Hematopoietic multipotent progenitor cell treated with erythropoietin and hydrocortisone succinate and interleukin-3 and kit ligand, for 8 days (in vitro differentiated cells): ENCODE results near the gene SCUBE1.
A peak's percentile ranks its signal among the peaks of the same experiment; 100 is the strongest.

Experiments used
- DNase-seq: peaks from one replicate; pipeline ENCODE4 v3.0.0-alpha.2; 2015

SCUBE1 gene

DNA sequence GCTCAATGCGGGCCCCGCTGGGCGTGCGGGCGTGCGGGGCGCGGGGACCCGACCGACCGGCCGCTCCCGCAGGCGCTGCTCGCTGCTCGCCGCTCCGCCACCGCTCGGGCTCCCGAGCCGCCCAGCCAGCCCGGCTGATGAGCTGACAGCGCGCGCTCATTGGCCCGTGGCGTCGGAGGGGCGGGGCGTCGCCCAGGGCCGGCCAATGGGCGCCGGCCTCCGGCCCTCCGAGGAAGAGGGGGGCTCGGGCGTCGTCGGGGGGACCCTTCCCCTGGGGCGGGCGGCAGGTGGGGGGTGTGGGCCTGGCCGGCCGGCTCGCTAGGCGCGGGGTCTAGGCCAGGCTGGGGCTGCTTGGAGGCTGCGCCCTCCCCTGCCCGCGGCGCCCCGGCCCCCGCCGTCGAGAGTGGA is at the start of gene SCUBE1:
Gene SCUBE1 (minus strand): TSS at position 111 of the 408 bp plus-strand sequence. CDS start 111 bp downstream, outside the sequence.
- peak; percentile 46 for DNase-seq

DNA sequence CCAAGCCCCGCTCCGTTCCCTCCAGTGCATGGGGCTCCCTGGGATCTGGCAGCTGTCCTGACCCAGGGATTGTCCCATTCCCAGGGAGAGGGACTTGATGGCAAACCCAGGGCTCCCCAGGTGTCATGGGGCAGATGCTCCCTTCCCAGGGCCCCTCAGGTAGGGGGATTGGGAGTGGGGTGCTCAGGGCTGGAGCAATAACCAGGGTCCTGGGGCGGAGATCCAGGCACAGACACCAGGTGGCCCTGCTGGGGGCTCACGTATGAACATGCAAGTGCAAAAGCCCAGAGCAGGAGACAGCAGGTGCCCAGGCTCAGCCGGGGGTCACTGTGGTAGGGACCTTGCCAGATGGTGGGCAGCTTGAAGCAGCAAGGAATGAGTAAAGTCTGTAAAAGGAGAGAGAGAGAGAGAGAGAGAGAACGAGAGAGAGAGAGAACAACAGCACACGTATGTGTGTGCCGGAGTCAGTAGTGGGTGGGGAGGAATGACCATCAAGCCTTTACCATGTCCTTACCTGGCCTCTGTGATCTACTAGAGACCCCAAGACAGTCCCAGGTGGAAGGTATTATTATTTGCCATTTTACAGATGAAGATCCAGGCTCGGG is 49.3 kb upstream of the SCUBE1 start:
- no peak for DNase-seq

- no peak for DNase-seq
These were observed 48.1 kb upstream of the SCUBE1 start for GRCh38 chr22:43391306-43391705.

- no peak for DNase-seq
These were observed 47.7 kb upstream of the SCUBE1 start for GRCh38 chr22:43390872-43391271.

GRCh38 chr22:43390166-43390565 is 47.0 kb upstream of the SCUBE1 start:
- no peak for DNase-seq

DNA sequence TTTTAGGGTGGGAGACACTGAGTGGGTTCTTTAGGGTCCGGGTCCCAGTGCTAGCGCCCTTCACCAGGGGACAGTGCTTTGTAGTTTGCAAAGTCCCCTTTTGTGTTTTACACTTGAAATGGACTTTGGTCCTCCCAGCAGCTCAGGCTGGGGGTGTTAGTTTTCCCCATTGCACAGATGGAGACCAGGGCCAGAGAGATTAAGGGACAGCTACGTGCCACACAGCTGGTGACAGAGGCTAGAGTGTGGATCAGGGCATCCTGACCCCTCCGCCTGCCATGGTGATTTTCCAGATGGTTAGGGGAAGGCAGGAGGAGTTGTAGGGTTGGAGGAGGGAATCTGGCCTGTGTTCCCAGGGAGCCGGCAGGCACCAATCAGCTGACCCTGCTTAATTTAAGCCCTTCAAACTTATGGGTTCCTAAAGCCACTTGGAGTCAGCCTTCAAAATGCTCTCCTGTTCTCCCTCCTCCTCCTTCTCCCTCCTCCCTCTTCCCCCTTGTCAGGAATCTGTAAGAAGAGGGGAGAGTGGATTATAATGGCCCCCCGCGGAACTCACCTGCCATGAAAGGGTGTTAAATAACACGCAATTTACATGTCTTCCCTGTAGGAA is 46.2 kb upstream of the SCUBE1 start:
- DNase-seq, result no peak

GRCh38 chr22:43388420-43388851 is 45.3 kb upstream of the SCUBE1 start:
- peak; percentile 64 for DNase-seq

DNA sequence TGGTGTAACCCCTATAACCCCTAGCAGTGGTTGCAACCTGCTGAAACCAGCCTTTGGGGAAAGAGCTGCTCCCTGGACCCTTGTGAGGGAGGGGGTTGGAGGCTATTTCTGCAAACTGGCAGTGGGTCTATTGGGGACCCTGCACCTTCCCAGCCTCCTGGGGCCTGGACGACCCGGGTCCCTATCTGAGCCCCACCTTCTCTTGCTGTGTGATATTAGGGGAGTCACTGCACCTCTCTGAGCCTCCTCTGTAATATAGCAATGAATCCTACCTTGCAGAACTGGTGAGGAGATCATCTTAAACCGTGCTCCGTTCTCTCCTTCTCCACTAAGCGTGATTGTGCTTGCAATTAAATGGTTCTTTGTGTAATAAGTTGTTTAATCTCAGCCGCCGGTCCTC is 44.6 kb upstream of the SCUBE1 start:
- no peak for DNase-seq

DNA sequence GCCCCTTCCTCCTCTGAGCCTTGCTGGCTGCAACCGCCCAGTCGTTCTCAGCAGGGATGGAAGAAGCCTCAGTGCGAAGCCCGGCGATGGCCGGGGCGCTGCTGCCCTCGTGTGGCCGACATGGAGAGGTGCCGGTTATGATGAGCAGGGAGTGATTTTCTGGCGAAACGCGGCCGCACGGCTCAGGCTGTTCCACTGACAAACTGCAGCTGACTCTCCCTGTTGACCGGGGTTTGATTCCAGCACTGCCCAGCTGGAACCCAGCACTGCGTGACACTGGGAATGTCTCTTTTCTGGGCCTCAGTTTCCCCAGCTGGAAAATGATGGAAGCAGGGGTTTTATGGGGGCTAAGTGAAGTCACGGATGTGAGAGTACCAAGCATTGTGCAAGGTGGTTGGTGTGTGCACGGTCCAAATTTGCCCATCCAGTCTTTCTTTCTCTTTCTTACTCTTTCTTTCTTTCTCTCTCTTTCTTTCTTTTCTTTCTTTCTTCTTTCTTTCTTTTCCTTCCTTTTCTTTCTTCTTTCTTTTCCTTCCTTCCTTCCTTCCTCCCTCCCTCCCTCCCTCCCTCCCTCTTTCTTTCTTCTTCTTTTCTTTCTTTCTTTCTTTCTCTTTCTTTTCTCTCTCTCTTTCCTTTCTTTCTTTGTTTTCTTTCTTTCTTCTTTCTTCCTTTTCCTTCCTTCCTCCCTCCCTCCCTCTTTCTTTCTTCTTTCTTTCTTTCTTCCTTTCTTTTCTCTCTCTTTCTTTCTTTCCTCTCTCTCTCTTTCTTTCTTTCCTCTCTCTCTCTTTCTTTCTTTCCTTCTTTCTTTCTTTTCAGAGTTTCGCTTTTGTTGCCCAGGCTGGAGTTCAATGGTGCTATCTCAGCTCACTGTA is 42.8 kb upstream of the SCUBE1 start:
- peak; percentile 68 for DNase-seq

- DNase-seq, result no peak
These were observed 41.7 kb upstream of the SCUBE1 start for GRCh38 chr22:43384863-43385262.

DNA sequence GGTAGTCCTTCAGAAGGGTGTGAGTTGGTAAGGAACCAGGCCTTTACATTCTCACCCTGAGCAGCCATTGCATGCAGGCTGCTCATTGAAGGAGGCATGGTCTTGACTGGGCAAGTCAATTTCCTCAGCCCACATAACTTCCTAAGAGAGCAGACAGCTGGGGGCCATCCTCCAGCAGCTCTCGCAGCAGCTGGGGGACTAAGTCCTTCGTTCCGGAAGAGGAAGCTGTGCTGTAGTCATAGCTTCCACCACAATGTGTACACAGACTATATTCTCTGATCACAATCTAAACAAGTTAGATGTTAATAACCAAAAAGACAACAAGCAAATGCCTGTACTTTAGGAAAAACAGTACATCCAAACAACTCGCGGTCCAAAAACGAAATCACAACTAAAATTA is 38.5 kb upstream of the SCUBE1 start:
- peak; percentile 9 for DNase-seq

- peak; percentile 54 for DNase-seq
These were observed 34.9 kb upstream of the SCUBE1 start for GRCh38 chr22:43377896-43378704.

DNA sequence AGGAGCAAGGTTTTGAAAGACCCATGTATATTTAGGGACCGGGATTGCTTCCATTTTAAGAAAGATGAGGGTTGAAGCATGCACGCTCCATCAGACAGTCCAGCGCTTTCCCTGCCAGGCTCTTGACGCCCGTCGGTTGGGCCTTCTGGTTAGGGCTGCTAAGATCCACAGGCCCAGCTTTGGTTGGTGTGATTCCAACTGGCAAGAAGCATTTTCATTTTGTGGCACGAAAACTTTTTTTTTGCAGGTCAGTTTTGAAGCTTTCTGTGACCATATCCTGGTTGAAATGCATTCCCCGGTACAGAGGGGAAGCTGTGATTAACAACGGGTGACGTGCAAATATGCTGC is 34.4 kb upstream of the SCUBE1 start:
- no peak for DNase-seq

- DNase-seq, result no peak
These were observed 33.8 kb upstream of the SCUBE1 start for GRCh38 chr22:43376765-43377547.

DNA sequence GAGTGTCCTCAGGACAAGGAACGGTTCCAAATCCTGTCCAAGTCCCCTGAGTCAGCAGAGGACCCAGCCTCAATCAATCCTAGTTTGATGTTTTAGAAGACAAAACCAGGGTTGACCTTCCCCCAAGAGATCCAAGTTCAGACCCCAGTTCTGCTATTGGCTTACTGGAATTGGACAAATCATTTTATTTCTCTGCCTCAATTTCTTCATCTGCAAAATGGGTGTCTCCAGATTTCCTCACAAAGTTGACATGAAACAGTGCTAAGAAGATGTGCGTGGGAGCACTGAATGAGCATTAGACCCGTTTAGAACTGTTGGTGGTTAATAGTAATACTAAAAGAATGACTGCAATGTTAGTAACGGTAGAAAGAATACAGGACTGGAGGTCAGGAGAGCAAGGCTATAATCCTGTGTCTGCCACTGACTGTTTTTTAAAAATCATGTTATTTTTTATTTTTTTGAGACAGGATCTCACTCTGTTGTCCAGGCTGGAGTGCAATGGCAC is 32.8 kb upstream of the SCUBE1 start:
- DNase-seq, result no peak

DNA sequence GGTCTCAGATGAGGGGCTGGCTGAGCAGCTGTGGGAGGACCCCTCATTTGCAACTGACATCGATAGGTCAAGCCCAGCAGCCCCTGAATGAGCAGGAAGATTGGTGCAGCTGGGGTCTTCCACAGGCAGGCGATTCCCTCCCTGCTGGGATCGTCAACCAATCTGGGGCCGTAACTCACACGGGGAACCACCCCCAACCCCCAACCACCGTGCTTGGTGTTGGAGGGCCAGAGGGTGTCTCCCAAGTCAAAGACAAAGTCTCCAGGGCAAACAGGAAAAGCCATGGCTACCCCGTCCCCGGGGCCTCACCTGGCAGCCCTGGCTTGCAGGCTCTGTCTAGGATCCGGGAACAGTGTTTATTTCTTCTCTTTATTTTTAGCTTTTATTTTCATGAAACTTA is 26.9 kb upstream of the SCUBE1 start:
- DNase-seq, result no peak

GRCh38 chr22:43365715-43366440 is 22.7 kb upstream of the SCUBE1 start:
- no peak for DNase-seq

DNA sequence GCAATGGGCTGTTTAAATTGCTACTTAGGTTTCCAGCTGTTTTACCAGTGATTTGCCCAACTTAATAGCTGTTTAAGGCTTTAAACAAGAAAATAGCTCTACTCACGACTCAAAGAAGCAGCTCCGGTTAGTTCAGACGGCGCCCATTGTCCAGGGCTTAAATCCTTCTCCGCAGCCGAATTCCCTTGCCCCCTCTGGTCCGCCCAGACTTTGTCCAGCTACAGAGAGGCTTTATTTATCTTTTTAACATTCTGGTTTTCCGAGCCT is 20.9 kb upstream of the SCUBE1 start:
- DNase-seq, result no peak

- DNase-seq, result no peak
These were observed 20.4 kb upstream of the SCUBE1 start for GRCh38 chr22:43363315-43364168.

- DNase-seq, result no peak
These were observed 17.4 kb upstream of the SCUBE1 start for GRCh38 chr22:43360576-43360975.

DNA sequence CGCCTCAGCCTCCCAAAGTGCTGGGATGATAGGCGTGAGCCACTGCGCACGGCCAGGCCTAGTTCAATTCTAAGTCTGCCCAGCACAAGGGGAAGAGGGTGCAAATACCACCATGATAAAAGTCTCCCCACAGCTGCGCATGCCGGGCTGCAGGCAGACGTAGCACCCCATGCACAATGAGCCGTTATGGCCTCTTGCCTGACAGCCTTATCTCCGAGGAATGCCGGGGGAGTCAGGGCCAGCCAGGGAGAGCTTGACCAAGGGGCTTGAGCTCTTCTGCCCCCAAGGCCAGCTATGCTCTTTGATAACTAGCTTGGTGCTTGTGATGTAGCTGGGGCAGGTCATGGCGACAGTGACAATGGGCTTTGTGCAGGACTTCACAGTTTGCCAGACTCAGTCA is 13.7 kb upstream of the SCUBE1 start:
- DNase-seq, result no peak
